Liver (tissue), 2 donors: ENCODE data around the gene IBA57.

ENCODE experiments used
- CTCF ChIP-seq: fragments of 150-350 bp; IDR thresholded peaks from 2 replicates; pipeline ENCODE4 v1.5.1; 2017; ENCODE audit warnings: improper control_type of control experiment, low read depth, low read length; ENCODE audit not compliant: missing input control
- REST ChIP-seq: IDR thresholded peaks from 2 replicates; pipeline ENCODE4 v1.6.1; 2016; ENCODE audit warnings: antibody characterized with exemption, mild to moderate bottlenecking
- donor health status: healthy.

GRCh38 chr1:228158151-228159007 is 7.2 kb upstream of the IBA57 start:
- TF ChIP-seq REST (no peak), CTCF (no peak)
